Measurements from ENCODE around the gene PPP1R26.
A peak's percentile ranks its signal among the peaks of the same experiment; 100 is the strongest.

The PPP1R26 gene

DNA sequence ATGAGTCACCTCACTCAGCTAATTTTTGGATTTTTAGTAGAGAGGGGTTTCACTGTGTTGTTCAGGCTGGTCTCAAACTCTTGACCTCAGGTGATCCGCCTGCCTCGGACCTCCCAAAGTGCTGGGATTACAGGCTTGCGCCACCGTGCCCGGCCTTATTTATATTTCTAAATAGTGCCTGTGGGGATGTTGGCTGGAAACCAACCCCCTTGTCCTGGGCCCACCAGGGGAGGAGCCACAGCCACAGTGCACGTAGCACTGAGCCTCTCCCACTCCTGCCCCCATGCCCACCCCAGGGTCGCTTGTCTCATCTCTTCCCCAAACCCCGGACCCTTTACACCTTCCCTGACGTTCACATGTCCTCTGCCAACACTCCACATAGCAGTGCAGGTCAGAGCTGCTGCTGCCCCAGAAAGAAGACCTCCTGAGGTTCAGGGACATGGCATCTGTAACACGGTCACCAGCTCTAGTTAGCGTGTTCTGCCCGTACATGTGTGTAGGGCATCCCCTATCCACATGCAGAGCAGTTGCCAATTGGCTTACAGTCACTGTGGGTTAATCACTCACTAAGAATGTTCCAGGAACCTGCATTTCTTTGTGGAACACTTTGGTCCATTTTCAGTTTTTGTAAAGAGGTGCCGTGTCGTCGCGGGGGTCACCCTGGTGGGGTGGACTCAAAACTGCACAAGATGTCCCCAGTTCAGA lies 10.7 kb downstream of the PPP1R26 start:
- DNase-seq, result no peak

DNA sequence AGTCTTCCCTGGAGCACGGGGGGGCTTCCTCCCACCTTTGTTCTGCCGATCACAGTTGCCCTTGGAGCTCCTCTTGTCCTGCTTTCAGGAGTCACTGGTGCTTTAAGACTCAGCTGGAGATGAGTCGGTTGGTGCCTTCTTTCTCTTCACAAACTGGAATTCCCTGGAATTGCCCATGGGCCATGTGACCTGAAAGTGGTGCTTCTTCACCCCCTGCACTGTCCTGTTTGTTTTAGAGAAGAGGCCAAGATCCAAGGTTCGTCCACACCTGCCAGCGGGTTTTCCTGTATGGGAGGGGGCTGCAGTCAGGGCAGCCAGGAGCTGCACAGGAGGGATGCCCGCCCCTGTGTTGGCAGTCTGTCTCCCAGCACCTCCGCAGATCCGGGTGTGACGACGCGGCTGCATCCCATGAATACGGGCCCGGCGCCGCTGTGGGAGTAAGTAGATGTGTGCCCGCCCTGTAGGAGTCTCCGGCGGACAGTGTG lies 11.4 kb downstream of the PPP1R26 start:
- DNase-seq, result no peak

DNA sequence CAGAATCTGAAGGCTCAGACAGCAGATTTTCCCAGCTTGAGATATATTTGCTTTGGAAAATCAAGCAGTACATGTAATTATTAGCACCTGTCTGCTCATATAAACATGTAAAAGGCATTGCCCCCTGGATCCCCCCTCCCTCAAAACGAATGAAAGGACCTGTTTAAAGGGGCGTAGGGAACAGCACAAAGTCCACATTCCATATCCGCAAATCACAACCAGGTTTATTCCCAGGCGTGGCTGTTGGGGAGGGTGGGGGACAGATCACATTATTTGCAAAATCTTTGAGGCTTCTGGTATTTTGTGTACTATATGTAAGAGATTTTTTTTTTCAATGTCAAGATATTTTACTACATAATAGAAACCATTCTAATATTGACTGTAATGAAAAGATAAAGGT lies 12.2 kb downstream of the PPP1R26 start:
- DNase-seq, result no peak

DNA sequence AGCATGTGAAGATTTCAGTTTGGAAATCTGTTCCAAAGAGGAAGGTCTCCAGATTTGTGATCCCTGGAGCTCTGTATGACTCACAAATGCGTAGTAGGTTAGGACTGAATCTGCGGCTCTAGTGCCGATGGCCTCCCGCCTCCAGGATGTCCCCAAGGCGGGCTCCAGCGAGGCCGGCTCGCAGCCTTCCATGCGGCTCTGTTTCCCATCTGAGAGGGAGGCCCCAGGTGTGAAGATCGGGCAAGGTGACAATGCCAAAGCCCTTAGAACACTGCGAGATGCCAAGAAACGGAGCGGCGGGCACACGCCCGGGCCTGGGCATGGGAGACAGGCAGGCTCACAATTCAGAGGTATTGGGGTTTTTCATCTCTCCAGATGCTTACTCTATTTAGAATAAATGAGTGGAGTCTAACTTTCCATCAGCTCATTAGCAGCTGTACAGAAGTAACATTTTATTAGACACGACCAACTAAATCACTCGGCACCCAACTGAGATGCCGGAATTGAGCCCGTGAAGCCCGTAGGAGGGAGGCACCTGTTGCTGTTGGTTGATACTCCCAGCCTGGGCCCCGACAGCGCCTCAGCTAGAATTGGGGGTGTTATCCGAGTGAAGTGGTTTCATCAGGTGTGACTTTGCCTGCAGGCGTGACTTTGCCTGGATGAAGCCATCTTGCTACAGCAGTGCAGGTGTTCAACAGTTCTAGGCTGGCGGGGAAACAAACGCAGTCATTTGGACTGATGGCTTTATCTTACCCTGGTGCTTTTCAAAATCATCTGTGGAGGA lies 13.5 kb downstream of the PPP1R26 start:
- no peak for DNase-seq

DNA sequence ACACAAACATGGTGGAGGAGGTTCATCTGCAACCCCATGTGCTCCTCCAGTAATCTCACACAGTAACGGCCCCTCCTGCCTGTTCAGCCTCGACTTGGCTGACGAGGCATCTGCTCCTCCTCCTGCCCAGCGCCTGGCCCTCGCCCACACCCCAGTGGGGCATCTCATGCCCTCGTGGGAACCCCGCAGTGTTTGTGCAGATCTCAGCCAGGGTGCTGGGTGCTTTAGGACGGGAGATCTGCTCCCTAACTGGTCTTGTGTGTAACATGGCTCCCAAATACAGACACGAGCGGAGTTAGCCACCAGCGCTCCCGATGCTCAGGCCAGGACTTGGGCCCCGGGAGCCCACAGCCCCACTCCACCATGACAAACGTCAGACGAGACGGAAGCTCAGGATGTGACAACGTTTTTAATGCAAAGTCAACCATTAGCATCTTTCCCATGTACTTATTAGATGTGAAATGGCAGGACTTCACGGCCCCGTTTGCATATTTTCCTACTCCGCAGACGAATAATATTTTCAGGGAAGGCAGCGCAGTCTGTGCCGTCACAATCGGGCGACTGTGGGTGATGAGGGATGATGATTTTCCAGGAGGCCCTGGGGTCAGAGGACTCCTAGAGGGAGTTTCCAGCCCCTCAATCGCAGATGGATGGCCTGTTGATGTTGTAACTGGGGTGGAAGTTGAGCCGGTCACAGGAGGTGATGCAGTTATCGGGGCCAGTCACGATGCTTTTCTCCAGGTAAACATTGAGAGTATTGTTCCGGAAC lies 15.4 kb downstream of the PPP1R26 start:
- no peak for DNase-seq

DNA sequence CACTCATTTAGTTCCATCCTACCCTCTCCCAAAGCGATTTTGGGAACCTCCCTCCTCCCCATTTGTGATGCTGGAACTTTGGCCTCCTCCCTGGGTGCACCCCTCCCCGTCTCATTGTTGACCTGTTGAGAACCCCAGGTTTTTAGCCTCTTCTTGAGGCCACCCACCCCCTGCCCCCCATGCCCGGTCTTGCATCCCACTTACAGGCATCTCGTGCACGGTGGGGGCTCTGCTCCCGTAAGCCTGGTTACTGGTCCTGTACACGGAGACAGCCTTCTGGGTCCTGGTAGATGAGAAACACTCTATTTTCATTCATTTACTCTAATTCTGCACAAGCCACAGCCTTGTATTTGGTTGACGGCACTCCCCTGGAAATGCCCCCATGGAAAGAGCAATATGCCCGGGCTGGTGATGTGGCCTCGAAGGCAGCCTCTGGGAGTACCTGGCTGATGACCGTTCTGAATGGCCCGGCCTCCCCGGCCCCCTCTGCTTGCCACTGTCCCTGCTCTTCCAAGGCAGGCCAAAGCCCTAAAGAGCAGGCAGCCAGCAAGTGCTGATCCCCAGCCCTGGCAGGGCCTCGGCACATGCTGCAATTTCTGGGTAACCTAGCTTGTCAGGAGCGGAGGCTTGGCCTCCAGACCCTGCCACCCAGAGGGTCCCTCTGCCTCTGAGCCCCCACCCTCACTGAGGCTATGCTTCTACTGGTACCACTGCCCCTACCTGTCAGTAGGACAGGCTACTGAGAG lies 19.0 kb downstream of the PPP1R26 start:
- no peak for DNase-seq

DNA sequence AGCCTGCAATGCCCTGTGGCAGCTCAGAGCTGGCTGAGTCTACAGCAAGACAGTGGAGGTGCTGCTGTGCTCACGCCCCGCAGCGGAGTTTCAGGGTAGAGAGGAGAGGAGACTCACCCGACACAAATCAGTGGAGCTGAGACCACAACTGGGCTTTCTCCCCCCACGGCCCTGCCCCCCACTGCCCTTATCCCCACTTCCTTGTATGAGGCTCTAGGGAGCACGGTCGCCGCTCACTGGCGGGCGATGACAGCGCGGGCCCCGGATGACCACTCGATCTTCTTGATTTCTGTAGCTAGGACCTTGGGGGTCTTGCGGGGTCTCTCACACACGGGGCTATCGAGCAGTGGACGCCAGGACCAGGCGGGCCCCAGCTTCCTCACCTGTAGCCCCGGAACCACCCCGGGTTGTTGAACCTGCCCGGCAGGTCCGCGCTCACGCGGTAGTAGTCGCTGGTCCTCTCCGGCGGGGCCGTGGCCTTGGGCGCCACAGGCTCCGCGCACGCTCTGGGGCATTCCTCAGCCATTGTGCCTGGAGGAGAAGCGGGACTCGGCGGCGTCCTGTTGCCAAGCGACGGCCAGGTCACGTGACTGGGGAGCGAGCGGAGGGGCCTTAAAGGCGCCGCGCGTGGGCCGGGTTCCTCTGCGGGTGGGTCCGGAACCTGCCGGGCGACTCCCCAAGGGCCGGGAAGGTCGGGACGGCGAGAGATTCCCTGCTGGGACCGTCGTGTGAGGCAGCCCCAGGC lies 19.9 kb downstream of the PPP1R26 start:
- DNase-seq, result peak; percentile 92

DNA sequence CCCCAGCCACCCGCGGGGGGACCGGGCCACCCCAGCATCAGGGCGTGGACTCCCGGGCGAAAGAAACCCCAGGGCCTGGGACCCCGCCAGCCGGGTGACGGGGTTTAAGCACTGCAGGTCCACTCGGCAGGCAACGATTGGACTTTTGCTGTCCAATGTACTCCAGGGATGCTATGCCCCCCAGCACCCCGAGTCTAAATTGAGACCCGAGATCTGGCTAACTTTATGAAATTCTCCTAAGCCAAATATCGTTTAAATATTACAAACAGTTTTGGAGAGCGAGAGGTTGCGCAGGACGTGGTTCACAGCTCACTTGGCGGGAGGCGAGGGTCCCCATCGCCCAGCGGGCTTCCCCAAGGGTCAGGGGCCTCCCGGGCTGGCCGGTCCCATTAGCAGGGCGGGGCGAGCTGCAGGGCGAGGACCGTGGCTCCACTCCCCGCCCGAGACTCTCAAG lies 20.5 kb downstream of the PPP1R26 start:
- DNase-seq, result no peak

DNA sequence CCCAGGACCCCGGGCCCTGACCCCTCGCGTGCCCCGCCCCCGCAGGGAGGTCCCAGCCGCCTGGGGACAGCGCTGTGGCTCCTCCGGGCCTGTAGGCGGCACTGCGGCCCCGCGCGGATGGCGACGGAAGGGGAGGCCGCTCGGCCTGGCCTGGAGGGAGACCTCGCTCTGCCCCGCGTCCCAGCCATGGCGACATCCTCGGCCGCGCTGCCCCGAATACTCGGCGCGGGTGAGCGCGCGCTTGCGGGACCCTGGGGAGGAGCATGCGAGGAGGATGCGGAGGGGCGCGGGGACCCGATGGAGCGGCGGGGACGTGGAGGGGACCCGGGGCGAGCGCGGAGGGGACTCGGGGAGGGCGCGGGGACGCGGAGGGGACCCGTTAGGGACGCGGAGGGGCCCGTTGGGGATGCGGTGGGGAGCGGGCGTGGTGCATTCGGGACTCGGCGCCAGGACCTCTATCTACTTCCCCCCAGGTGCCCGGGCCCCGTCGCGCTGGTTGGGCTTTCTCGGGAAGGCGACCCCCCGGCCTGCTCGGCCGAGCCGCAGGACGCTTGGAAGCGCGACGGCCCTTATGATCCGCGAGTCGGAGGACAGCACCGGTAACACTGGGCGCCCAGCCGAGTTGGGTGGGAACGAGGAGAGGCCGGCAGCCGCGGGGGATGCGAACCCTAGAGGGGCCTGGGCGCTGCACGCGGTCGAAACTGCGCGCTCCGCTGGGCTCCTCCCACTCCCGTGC lies 21.1 kb downstream of the PPP1R26 start, which contains the start of gene MRPS2:
Gene MRPS2, plus strand, starts transcription at position 158 of the 736 bp plus-strand sequence. Its CDS starts 29 bp downstream, at position 187.
- DNase-seq, result peak; percentile 91

DNA sequence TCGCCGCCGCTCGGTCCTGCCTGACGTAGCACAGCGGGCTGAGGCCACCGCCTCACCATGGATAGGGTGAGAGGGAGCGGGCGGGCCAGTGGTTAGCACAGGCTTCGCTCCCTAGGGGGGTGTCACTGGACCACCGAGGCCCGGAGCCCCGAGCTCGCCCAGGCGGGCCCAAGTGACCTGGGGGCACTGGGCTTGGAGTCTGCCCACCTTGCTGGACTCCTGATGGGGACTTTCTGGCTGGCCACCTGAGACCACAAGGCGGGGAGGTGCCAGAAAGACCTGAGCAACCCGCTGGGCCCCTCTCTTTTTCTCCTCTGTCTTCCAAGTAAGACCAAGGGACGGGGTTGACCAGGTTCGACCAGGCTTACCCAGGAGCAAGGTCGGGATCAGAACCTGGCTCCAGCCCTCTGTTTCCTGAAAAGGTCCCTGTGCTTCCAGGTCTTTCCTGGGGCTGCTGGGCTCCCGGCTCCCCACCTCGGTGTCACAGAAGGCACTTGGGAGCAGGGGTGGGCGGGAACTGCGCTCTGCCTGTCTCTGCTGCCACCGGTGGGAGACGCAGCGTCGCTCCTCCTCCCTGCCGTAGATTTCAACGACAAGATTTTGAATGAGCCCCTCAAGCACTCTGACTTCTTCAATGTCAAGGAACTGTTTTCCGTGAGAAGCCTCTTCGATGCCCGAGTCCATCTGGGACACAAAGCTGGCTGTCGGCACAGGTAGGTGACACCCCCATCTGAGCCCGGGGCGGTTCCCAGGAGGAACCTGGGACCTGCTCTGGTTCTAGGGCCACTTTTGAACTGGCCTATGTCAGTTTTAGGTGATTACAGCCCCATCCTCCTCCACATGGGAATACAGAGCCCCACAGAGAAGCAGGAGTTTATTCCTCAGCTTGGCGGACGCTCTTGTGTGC lies 21.9 kb downstream of the PPP1R26 start:
- DNase-seq, result no peak

DNA sequence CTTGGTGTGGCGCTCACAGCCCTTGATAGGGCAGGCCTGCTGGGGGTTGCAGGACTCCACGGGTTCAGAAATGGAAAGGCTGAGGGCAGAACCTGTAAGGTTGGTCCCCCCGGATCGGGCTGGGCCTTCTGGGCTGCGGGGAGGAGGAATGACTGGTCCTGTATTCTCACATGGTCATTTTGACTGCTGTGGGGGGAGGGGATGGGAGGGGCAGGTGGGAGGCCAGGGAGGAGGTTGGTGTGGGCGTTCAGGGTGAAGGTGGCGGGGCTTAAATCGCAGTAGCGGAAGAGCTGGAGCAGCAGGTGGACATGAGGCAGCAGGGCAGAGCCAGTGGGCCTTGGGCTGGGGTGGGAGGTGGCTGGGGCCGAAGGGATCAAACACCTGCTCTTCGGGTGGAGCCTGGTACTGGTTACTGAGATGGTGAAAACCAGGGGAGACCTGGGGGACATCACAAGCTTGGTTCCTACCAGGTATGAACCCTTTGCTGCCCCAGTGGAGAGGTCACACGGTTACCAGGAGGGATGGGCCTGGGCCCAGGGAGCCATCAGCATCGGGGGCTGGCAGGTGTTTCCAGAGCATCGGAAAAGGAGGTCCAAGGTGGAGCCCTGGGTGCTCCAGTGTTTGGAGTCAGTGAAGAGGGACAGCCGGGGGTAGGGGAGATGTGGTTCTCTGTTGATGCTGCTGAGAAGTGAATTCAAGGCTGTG lies 22.7 kb downstream of the PPP1R26 start:
- no peak for DNase-seq

DNA sequence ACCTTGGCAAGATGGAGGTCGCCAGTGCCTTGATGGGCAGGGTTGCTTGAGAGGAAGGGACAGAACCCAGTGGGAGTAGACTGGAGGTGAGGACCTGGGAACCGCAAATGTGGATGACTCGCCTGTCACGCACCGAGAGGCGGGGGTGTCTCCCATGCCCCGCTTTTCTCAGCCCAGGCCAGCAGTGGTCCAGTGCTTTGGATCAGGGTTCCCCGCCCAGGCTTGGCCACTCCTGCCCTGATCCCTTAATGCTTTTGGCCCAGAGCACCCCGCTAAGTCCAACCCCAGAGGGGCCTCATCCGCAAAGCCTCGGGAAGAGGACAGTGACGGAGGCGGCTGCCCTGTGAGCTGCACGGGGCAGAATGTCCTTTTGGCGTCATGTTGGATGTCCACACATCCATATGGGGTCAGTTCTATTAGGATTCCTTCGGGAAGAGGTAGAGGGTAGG lies 23.3 kb downstream of the PPP1R26 start:
- no peak for DNase-seq

DNA sequence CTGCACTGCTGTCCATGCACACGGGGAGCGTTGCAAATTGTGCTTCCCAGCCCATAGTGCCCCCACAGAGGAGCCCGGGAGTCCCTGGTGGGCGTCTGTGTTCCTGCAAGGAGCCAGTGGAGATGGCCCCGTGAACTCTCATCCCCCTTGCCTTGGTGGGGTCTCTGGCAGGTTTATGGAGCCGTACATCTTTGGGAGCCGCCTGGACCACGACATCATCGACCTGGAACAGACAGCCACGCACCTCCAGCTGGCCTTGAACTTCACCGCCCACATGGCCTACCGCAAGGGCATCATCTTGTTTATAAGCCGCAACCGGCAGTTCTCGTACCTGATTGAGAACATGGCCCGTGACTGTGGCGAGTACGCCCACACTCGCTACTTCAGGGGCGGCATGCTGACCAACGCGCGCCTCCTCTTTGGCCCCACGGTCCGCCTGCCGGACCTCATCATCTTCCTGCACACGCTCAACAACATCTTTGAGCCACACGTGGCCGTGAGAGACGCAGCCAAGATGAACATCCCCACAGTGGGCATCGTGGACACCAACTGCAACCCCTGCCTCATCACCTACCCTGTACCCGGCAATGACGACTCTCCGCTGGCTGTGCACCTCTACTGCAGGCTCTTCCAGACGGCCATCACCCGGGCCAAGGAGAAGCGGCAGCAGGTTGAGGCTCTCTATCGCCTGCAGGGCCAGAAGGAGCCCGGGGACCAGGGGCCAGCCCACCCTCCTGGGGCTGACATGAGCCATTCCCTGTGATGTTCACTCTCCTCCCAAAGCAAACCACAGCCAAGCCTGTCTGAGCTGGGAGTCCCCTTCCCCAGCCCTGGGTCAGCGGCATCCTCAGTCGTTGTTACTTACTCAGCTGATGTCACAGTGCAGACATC lies 24.0 kb downstream of the PPP1R26 start:
- no peak for DNase-seq

DNA sequence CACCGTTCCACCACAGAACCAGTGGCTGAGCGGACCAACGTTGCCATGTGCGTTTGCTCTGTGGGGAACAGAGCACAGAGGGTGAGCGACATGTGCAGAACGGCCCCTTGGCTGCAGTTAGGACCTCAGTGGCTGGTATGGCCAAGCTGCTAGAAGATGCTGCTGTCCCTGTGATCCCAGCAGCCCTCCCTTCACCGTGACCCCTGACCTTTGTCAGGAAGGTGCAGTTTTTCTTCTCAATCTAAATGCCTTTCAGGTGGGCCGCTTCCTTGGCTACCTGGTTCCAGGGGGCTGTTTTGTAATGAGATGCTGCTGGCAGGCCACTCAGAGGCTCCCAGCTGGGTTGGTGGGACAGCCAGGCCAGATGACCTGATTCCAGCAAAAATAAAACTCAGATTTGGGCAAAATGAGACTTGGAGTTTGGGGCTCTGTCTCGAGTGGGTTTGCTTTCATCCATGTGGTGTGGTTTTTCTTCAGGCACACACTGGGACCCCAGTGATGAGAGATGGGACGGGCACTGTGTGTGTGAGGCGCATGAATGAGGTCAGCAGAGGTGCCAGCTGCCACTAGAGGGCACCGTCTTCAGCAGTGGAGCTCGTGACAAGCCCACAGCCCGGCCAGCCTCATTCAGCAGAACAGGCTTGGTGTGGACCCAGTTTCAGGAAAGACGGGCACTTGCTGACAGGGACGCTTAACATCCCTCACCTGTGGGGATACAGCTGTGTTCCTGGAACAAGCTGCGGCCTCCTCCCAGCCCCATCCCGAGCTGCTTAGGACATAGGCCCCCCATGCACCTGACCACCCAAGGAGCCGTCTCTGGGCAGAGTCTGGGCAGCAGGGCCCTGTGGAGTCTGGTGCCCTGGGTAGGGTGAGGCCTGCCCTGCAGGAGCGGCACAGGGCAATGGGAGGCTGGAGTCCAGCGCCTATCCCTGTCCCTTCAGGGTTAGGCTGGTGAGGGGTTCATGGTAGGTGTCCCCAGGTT lies 25.0 kb downstream of the PPP1R26 start:
- DNase-seq, result peak; percentile 46

DNA sequence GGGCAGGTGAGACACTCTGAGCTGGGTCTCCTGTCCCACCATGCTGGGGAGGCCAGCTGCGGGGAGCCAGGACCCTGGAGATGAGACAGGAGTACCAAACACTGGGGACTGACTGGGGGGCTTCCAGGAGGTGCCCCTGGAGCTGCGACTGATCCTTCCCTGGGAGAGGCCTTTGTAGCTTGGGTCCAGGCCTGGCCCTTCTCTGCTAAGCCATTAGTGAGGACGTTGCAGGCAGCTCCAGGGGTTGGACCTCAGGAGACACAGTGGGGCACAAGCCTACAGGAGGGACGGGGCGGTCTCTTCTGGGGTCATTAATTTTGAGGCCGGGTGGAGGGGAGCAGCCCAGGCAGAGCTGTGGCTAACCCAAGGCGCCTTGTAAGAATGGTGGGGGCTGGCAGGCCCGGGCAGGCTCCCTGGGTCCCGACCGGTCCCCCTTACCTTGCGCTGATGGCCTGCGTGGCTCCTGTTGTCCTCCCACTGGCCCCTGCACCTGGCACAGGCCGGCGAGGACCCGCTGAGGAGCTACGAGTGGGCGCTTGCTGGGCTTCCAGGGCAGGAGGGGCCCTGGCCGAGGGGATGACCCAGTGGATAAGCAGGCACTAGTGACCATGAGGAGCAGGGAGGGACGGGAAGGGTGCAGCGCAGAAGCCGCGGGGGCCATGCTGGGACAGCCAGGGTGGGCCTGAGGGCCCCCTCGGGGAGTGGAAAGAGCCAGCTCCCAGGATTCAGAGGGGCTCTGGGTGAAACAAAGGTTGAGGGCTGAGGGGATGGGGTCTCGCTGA lies 26.0 kb downstream of the PPP1R26 start:
- no peak for DNase-seq
